H9 (cell line): Measurements from ENCODE around the gene CYBA. TPM values are rescaled to one million over a fixed set of nuclear protein-coding genes. Genes with fewer than 3 reads are reported as not detected.
"Not testable (repeated sequence)": the region's sequence is repeated elsewhere in the genome, so short reads cannot be mapped to it uniquely, and the experiment has no call there.

Experiments
- DNase-seq: peaks from one replicate; pipeline ENCODE4 v3.0.0-alpha.2; 2017
- H2AFZ ChIP-seq: one replicate; pipeline ENCODE4 v1.6.1; 2013; ENCODE audit warnings: mild to moderate bottlenecking, low read length, control low read depth, moderate library complexity
- H2AK5ac ChIP-seq: 2 replicates; pipeline ENCODE4 v1.6.1; 2013; ENCODE audit warnings: low read length, control low read depth, mixed read lengths; ENCODE audit not compliant: insufficient read length
- H2BK120ac ChIP-seq: one replicate; pipeline ENCODE4 v1.6.1; 2013; ENCODE audit warnings: low read depth, mild to moderate bottlenecking, low read length, control low read depth, inconsistent platforms; ENCODE audit not compliant: poor library complexity, severe bottlenecking
- H2BK12ac ChIP-seq: 2 replicates; pipeline ENCODE4 v1.6.1; 2013; ENCODE audit warnings: low read length, control low read depth, mixed read lengths, low read depth; ENCODE audit not compliant: insufficient read length
- H2BK15ac ChIP-seq: 2 replicates; pipeline ENCODE4 v1.6.1; 2013; ENCODE audit warnings: low read depth, low read length, control low read depth
- H2BK20ac ChIP-seq: one replicate; pipeline ENCODE4 v1.6.1; 2013; ENCODE audit warnings: low read depth, mild to moderate bottlenecking, low read length, control low read depth, inconsistent platforms; ENCODE audit not compliant: poor library complexity, severe bottlenecking
- H2BK5ac ChIP-seq: 2 replicates; pipeline ENCODE4 v1.6.1; 2013; ENCODE audit warnings: low read length, control low read depth, mixed read lengths; ENCODE audit not compliant: insufficient read length
- H3K14ac ChIP-seq: 2 replicates; pipeline ENCODE4 v1.6.1; 2013; ENCODE audit warnings: low read length, control low read depth; ENCODE audit not compliant: insufficient read depth
- H3K18ac ChIP-seq: 2 replicates; pipeline ENCODE4 v1.6.1; 2013; ENCODE audit warnings: low read depth, mild to moderate bottlenecking, mixed read lengths, low read length, control low read depth; ENCODE audit not compliant: insufficient read length
- H3K23ac ChIP-seq: 2 replicates; pipeline ENCODE4 v1.6.1; 2013; ENCODE audit warnings: low read length, control low read depth, mixed read lengths, low read depth; ENCODE audit not compliant: insufficient read length
- H3K23me2 ChIP-seq: 2 replicates; pipeline ENCODE4 v1.6.1; 2013; ENCODE audit warnings: low read depth, mild to moderate bottlenecking, mixed read lengths, low read length, control low read depth; ENCODE audit not compliant: insufficient read length, poor library complexity, severe bottlenecking
- H3K27ac ChIP-seq: 2 replicates; pipeline ENCODE4 v1.5.1; 2013; ENCODE audit warnings: low read length, control low read depth, mixed read lengths, low read depth; ENCODE audit not compliant: insufficient read length
- H3K27me3 ChIP-seq: 2 replicates; pipeline ENCODE4 v1.6.1; 2013; ENCODE audit warnings: low read length, control low read depth, inconsistent platforms; ENCODE audit not compliant: insufficient read depth
- H3K4ac ChIP-seq: 2 replicates; pipeline ENCODE4 v1.6.1; 2013; ENCODE audit warnings: low read depth, mild to moderate bottlenecking, control low read depth, inconsistent platforms, low read length, moderate library complexity
- H3K4me1 ChIP-seq: 2 replicates; pipeline ENCODE4 v1.6.1; 2013; ENCODE audit warnings: low read length, control low read depth, inconsistent platforms; ENCODE audit not compliant: insufficient read depth
- H3K4me2 ChIP-seq: 2 replicates; pipeline ENCODE4 v1.6.1; 2013; ENCODE audit warnings: low read length, control low read depth, mixed read lengths; ENCODE audit not compliant: insufficient read length, insufficient read depth
- H3K56ac ChIP-seq: 2 replicates; pipeline ENCODE4 v1.6.1; 2013; ENCODE audit warnings: low read depth, mild to moderate bottlenecking, mixed read lengths, low read length, control low read depth; ENCODE audit not compliant: insufficient read length
- H3K79me1 ChIP-seq: 2 replicates; pipeline ENCODE4 v1.6.1; 2013; ENCODE audit warnings: low read depth, mild to moderate bottlenecking, moderate library complexity, low read length, control low read depth, inconsistent platforms; ENCODE audit not compliant: insufficient read depth, poor library complexity, severe bottlenecking
- H3K79me2 ChIP-seq: 2 replicates; pipeline ENCODE4 v1.6.1; 2013; ENCODE audit warnings: low read length, control low read depth, inconsistent platforms; ENCODE audit not compliant: insufficient read depth
- H3K9ac ChIP-seq: 2 replicates; pipeline ENCODE4 v1.6.1; 2013; ENCODE audit warnings: low read length, control low read depth, mixed read lengths; ENCODE audit not compliant: insufficient read length; ENCODE audit errors: extremely low read depth
- H3K9me3 ChIP-seq: one replicate; pipeline ENCODE4 v1.6.1; 2013; ENCODE audit warnings: low read depth, low read length, inconsistent platforms; ENCODE audit not compliant: control insufficient read depth
- H3T11ph ChIP-seq: one replicate; pipeline ENCODE4 v1.6.1; 2013; ENCODE audit warnings: mild to moderate bottlenecking, low read length, control low read depth, inconsistent platforms
- H4K20me1 ChIP-seq: one replicate; pipeline ENCODE4 v1.6.1; 2013; ENCODE audit not compliant: control insufficient read depth, insufficient read length, insufficient read depth
- H4K5ac ChIP-seq: 2 replicates; pipeline ENCODE4 v1.6.1; 2013; ENCODE audit warnings: low read depth, mild to moderate bottlenecking, mixed read lengths, low read length, control low read depth; ENCODE audit not compliant: insufficient read length
- H4K8ac ChIP-seq: replicated peaks from 2 replicates; pipeline ENCODE4 v1.6.1; 2013; ENCODE audit warnings: low read length, control low read depth, mixed read lengths, low read depth; ENCODE audit not compliant: insufficient read length
- H4K91ac ChIP-seq: 2 replicates; pipeline ENCODE4 v1.6.1; 2013; ENCODE audit warnings: low read depth, mild to moderate bottlenecking, moderate library complexity, mixed read lengths, low read length, control low read depth; ENCODE audit not compliant: insufficient read length
- H3K27ac Mint-ChIP-seq, 3 experiments: 2 replicates in 2 of 3; 3 replicates in 1 of 3; pipeline ENCODE4 v1.8.0; 2020 to 2021; ENCODE audit warnings: mixed read lengths in 3 of 3, mild to moderate bottlenecking in 1 of 3, moderate library complexity in 1 of 3
- H3K27me3 Mint-ChIP-seq: 2 replicates; pipeline ENCODE4 v1.8.0; 2021; ENCODE audit warnings: low read depth, mild to moderate bottlenecking, moderate library complexity, mixed read lengths
- H3K36me3 Mint-ChIP-seq, 3 experiments: 2 replicates in 2 of 3; 3 replicates in 1 of 3; pipeline ENCODE4 v1.8.0; 2020 to 2021; ENCODE audit warnings: low read depth in 3 of 3, mixed read lengths in 3 of 3; ENCODE audit not compliant: insufficient read depth in 1 of 3
- H3K4me1 Mint-ChIP-seq, 2 experiments: 2 replicates each; pipeline ENCODE4 v1.8.0; 2020; ENCODE audit warnings: mixed read lengths in 2 of 2
- H3K4me3 Mint-ChIP-seq, 2 experiments: 2 replicates in 1 of 2; 3 replicates in 1 of 2; pipeline ENCODE4 v1.8.0; 2020 to 2021; ENCODE audit warnings: mild to moderate bottlenecking in 2 of 2, mixed read lengths in 2 of 2, moderate library complexity in 1 of 2
- H3K9me3 Mint-ChIP-seq, 2 experiments: 2 replicates in 1 of 2; 3 replicates in 1 of 2; pipeline ENCODE4 v1.8.0; 2020; ENCODE audit warnings: mild to moderate bottlenecking in 2 of 2, mixed read lengths in 2 of 2, moderate library complexity in 1 of 2
- CTCF ChIP-seq: fragments of 200-600 bp; sonication (generic); conservative IDR thresholded peaks from 3 replicates; pipeline ENCODE4 v1.8.0; 2021; ENCODE audit warnings: antibody characterized with exemption, mild to moderate bottlenecking
- WGBS: extraction: QIAGEN DNeasy Blood & Tissue Kit; methylation state at CpG from one replicate; pipeline ENCODE4 v1.1.7; 2013; ENCODE audit warnings: missing lambda C conversion rate, low lambda C conversion rate, mixed read lengths; ENCODE audit not compliant: insufficient read length; ENCODE audit errors: extremely low coverage; 5-methylcytosine and 5-hydroxymethylcytosine counted together
- total RNA-seq: library from RNA; stranded (reverse); gene quantifications from 2 replicates; pipeline ENCODE4 v1.2.1, GENCODE V29; 2021

Gene CYBA
- total RNA-seq, 1 experiment from 2014 or later, result 153 TPM

GRCh38 chr16:88610080-88610479, 40.8 kb downstream of the CYBA start:
- no peaks in the 10 kb centered on the region for H3K27me3 ChIP-seq
- H3K14ac ChIP-seq, result no peak overlapping the region
- peak; percentile 47; the same call in 2 of the 3 replicates for TF ChIP-seq CTCF
- no peak overlapping the region for H4K5ac ChIP-seq
- H3T11ph ChIP-seq, result no peak overlapping the region
- H4K20me1 ChIP-seq, result no peaks in the 10 kb centered on the region
- no peak overlapping the region for H3K23ac ChIP-seq
- no peaks in the 10 kb centered on the region for H3K79me2 ChIP-seq
- H2BK5ac ChIP-seq, result no peak overlapping the region
- peak; percentile 55 for DNase-seq
- peak overlapping the region in 1 of 2 experiments; percentile 24; a peak in 2 of 5 replicates for H3K4me3 Mint-ChIP-seq
- H3K27ac ChIP-seq, result no peak overlapping the region
- H3K4me1 Mint-ChIP-seq, result peaks cover 0 to 11% of the 10 kb centered on the region in 2 experiments; a peak in 2 of 4 replicates
- no peak overlapping the region for H2AFZ ChIP-seq
- peaks cover 11 to 73% (median 55%) of the 10 kb centered on the region in 3 experiments; a peak in 6 of 7 replicates for H3K36me3 Mint-ChIP-seq
- H2BK20ac ChIP-seq, result no peak overlapping the region
- no peak overlapping the region for H3K4me2 ChIP-seq
- H3K27me3 Mint-ChIP-seq, result no peaks in the 10 kb centered on the region
- no peak overlapping the region for H3K9ac ChIP-seq
- no peak overlapping the region for H2AK5ac ChIP-seq
- H2BK15ac ChIP-seq, result no peak overlapping the region
- no peaks in the 10 kb centered on the region; the same call in 1 of the 2 replicates for H3K4me1 ChIP-seq
- WGBS, result no CpG with 5 or more reads among the region's 6 CpGs
- no peak overlapping the region for H3K18ac ChIP-seq
- H3K27ac Mint-ChIP-seq, result peak overlapping the region in 1 of 3 experiments; percentile 88; a peak in 3 of 7 replicates
- no peak overlapping the region for H4K91ac ChIP-seq
- no peaks in the 10 kb centered on the region for H3K79me1 ChIP-seq
- no peak overlapping the region for H2BK120ac ChIP-seq
- H2BK12ac ChIP-seq, result no peak overlapping the region
- no peak overlapping the region for H3K56ac ChIP-seq
- no peaks in the 10 kb centered on the region for H3K9me3 Mint-ChIP-seq
- H4K8ac ChIP-seq, result no peak overlapping the region
- H3K23me2 ChIP-seq, result no peaks in the 10 kb centered on the region
- H3K4ac ChIP-seq, result no peak overlapping the region
- H3K9me3 ChIP-seq, result no peaks in the 10 kb centered on the region

- WGBS, result no CpG with 5 or more reads among the region's 8 CpGs
- not testable (repeated sequence) for H3K4me2 ChIP-seq, H2BK20ac ChIP-seq, H3K4me1 ChIP-seq, H2BK15ac ChIP-seq, H3K14ac ChIP-seq, H3K9me3 ChIP-seq, DNase-seq, H2BK5ac ChIP-seq, H3K79me2 ChIP-seq, H3K4ac ChIP-seq, H3K9me3 Mint-ChIP-seq, H3K27me3 Mint-ChIP-seq, H2BK120ac ChIP-seq, H2AK5ac ChIP-seq, H4K8ac ChIP-seq, H3K27ac Mint-ChIP-seq, H3K27me3 ChIP-seq, H3K4me3 Mint-ChIP-seq, H3K18ac ChIP-seq, H4K5ac ChIP-seq, H3K27ac ChIP-seq, H3K23me2 ChIP-seq, H4K20me1 ChIP-seq, H3K9ac ChIP-seq, H2BK12ac ChIP-seq, H3T11ph ChIP-seq, H3K79me1 ChIP-seq, H3K56ac ChIP-seq, H2AFZ ChIP-seq, H4K91ac ChIP-seq, H3K23ac ChIP-seq
- H3K4me1 Mint-ChIP-seq, result peaks cover 0 to 11% of the 10 kb centered on the region in 2 experiments; a peak in 2 of 4 replicates
- peaks cover 11 to 75% (median 54%) of the 10 kb centered on the region in 3 experiments; a peak in 6 of 7 replicates for H3K36me3 Mint-ChIP-seq
These were observed 41.4 kb downstream of the CYBA start for GRCh38 chr16:88609426-88609825.
